RWPE2 (cell line): Measurements from ENCODE around the gene SPRYD4.

Source experiments
- ATAC-seq: fragments of 200-7000 bp; cut with Tn5 transposase; 3 replicates; pipeline ENCODE4 v1.9.1; 2021; ENCODE audit warnings: low read depth
- DNase-seq: peaks from one replicate; pipeline ENCODE4 v3.0.0-alpha.2; 2020; ENCODE audit warnings: low spot score
- H3K27ac ChIP-seq: fragments of 450-650 bp; 2 replicates; pipeline ENCODE4 v1.5.1; 2017; ENCODE audit warnings: mild to moderate bottlenecking; ENCODE audit not compliant: poor library complexity, severe bottlenecking
- H3K27me3 ChIP-seq: fragments of 250-450 bp; sonication (Bioruptor Pico); 2 replicates; pipeline ENCODE4 v1.5.1; 2021; ENCODE audit warnings: mild to moderate bottlenecking, moderate library complexity; ENCODE audit not compliant: insufficient read depth, poor library complexity, severe bottlenecking
- H3K36me3 ChIP-seq: fragments of 250-450 bp; sonication (Bioruptor Pico); 2 replicates; pipeline ENCODE4 v1.5.1; 2020; ENCODE audit warnings: low read depth, mild to moderate bottlenecking, moderate library complexity
- H3K4me1 ChIP-seq: fragments of 250-450 bp; sonication (Bioruptor Pico); 2 replicates; pipeline ENCODE4 v1.5.1; 2021; ENCODE audit warnings: mild to moderate bottlenecking, moderate library complexity; ENCODE audit not compliant: insufficient read depth, poor library complexity, severe bottlenecking
- H3K4me3 ChIP-seq: fragments of 250-450 bp; sonication (Bioruptor Pico); 2 replicates; pipeline ENCODE4 v1.5.1; 2021; ENCODE audit warnings: mild to moderate bottlenecking, moderate library complexity; ENCODE audit not compliant: severe bottlenecking
- H3K9me3 ChIP-seq: fragments of 250-450 bp; sonication (Bioruptor Pico); 2 replicates; pipeline ENCODE4 v1.5.1; 2021; ENCODE audit warnings: mild to moderate bottlenecking, moderate library complexity; ENCODE audit not compliant: severe bottlenecking
- CTCF ChIP-seq: fragments of 450-650 bp; IDR thresholded peaks from one replicate; pipeline ENCODE4 v1.5.1; 2017; ENCODE audit warnings: mild to moderate bottlenecking, moderate library complexity; ENCODE audit not compliant: poor library complexity, severe bottlenecking

SPRYD4 gene

GRCh38 chr12:56474389-56474788, 6.0 kb downstream of the SPRYD4 start:
- ATAC-seq (no peak), DNase-seq (no peak)
- H3K4me3 ChIP-seq = no peak overlapping the region
- H3K4me1 ChIP-seq = no peaks in the 10 kb centered on the region
- no peaks in the 10 kb centered on the region for H3K9me3 ChIP-seq
- TF ChIP-seq CTCF = no peak
- no peaks in the 10 kb centered on the region for H3K27me3 ChIP-seq
- H3K36me3 ChIP-seq = peaks cover 11% of the 10 kb centered on the region; the same call in 1 of the 2 replicates
- H3K27ac ChIP-seq = no peak overlapping the region

- ATAC-seq (no peak), DNase-seq (no peak)
- Histone ChIP-seq H3K27me3 (no peaks in the 10 kb centered on the region), H3K36me3 (no peaks in the 10 kb centered on the region), H3K4me1 (no peaks in the 10 kb centered on the region), H3K4me3 (no peak overlapping the region), H3K9me3 (no peaks in the 10 kb centered on the region), H3K27ac (no peak overlapping the region)
- TF ChIP-seq CTCF = no peak
Observed at GRCh38 chr12:56476143-56476542, 7.8 kb downstream of the SPRYD4 start.

- Histone ChIP-seq H3K27me3 (no peaks in the 10 kb centered on the region), H3K4me1 (no peaks in the 10 kb centered on the region), H3K4me3 (no peak overlapping the region), H3K27ac (no peak overlapping the region), H3K36me3 (no peaks in the 10 kb centered on the region), H3K9me3 (no peaks in the 10 kb centered on the region)
- no peak for TF ChIP-seq CTCF
- ATAC-seq (peak; percentile 42), DNase-seq (no peak)
Observed at GRCh38 chr12:56476972-56477432, 8.6 kb downstream of the SPRYD4 start.

- H3K36me3 ChIP-seq = no peaks in the 10 kb centered on the region
- ATAC-seq = no peak
- H3K9me3 ChIP-seq = no peaks in the 10 kb centered on the region
- no peak overlapping the region for H3K4me3 ChIP-seq
- H3K4me1 ChIP-seq = no peaks in the 10 kb centered on the region
- no peaks in the 10 kb centered on the region for H3K27me3 ChIP-seq
- H3K27ac ChIP-seq = no peak overlapping the region
- no peak for DNase-seq
- no peak for TF ChIP-seq CTCF
Observed at GRCh38 chr12:56477521-56478225, 9.3 kb downstream of the SPRYD4 start.

GRCh38 chr12:56479625-56480024, 11.2 kb downstream of the SPRYD4 start:
- H3K36me3 ChIP-seq = no peaks in the 10 kb centered on the region
- DNase-seq (no peak), ATAC-seq (no peak; the same call in 2 of the 3 replicates)
- no peaks in the 10 kb centered on the region for H3K27me3 ChIP-seq
- no peaks in the 10 kb centered on the region for H3K9me3 ChIP-seq
- H3K4me3 ChIP-seq = no peak overlapping the region
- no peak for TF ChIP-seq CTCF
- H3K4me1 ChIP-seq = no peaks in the 10 kb centered on the region
- H3K27ac ChIP-seq = no peak overlapping the region
